ENCODE results near the gene RGS16. TPM values are rescaled to one million over a fixed set of nuclear protein-coding genes. Genes with fewer than 3 reads are reported as not detected.

The RGS16 gene
- total and polyA plus RNA-seq, 7 experiments from 2014 or later, result 0.10 to 17.5 (median 0.54) TPM

- ChIA-PET CTCF (interaction anchor here (1.5 kb wide), 1 partner anchor 161 kb away, joined by 4 read pairs; no protein-coding TSS in a partner anchor), POLR2A (interaction anchor here (0.7 kb wide), 1 partner anchor 32 kb away, joined by 3 read pairs; the partner anchor contains the start of gene RNASEL)
- no peak for ATAC-seq
- Mint-ChIP-seq H3K27me3 (peaks cover 0 to 44% (median 0%) of the 10 kb centered on the region in 5 donors), H3K9me3 (peaks cover 0 to 14% (median 9%) of the 10 kb centered on the region in 11 donors), H3K27ac (peak overlapping the region in 1 of 9 donors; percentile 53), H3K4me1 (peaks cover 20 to 77% (median 28%) of the 10 kb centered on the region in 7 donors), H3K4me3 (no peak overlapping the region), H3K36me3 (peaks cover 0 to 16% (median 6%) of the 10 kb centered on the region in 5 donors)
- no peak for DNase-seq
- Histone ChIP-seq H3K4me3 (ENCODE audit: low read length) (no peak overlapping the region), H3K36me3 (ENCODE audit: control insufficient read depth in 2 of 3, insufficient read depth in 3 of 3, low read length in 3 of 3) (no peaks in the 10 kb centered on the region), H3K4me1 (ENCODE audit: control insufficient read depth in 2 of 2, insufficient read depth in 2 of 2, low read length in 2 of 2) (peaks cover 13 to 33% of the 10 kb centered on the region in 2 donors), H3K27me3 (ENCODE audit: control insufficient read depth in 2 of 2, insufficient read depth in 2 of 2, low read length in 2 of 2) (no peaks in the 10 kb centered on the region), H3K27ac (ENCODE audit: low read depth, low read length) (no peak overlapping the region), H3K9me3 (ENCODE audit: control insufficient read depth in 2 of 3, low read length in 3 of 3) (no peaks in the 10 kb centered on the region)
- intact Hi-C loops (cut with micrococcal nuclease), result no loop called here
Observed at GRCh38 chr1:182620924-182621585, 16.9 kb upstream of the RGS16 start.

- Histone ChIP-seq H3K36me3 (ENCODE audit: control insufficient read depth in 2 of 3, insufficient read depth in 3 of 3, low read length in 3 of 3) (no peaks in the 10 kb centered on the region), H3K27ac (ENCODE audit: low read depth, low read length) (no peak overlapping the region), H3K4me1 (ENCODE audit: control insufficient read depth in 2 of 2, insufficient read depth in 2 of 2, low read length in 2 of 2) (peaks cover 15 to 32% of the 10 kb centered on the region in 2 donors), H3K4me3 (ENCODE audit: low read length) (no peak overlapping the region), H3K9me3 (ENCODE audit: control insufficient read depth in 2 of 3, low read length in 3 of 3) (no peaks in the 10 kb centered on the region), H3K27me3 (ENCODE audit: control insufficient read depth in 2 of 2, insufficient read depth in 2 of 2, low read length in 2 of 2) (no peaks in the 10 kb centered on the region)
- Mint-ChIP-seq H3K27ac (peak overlapping the region in 2 of 9 donors; percentile 15 to 95), H3K36me3 (peaks cover 0 to 16% (median 6%) of the 10 kb centered on the region in 5 donors), H3K4me1 (peaks cover 28 to 67% (median 32%) of the 10 kb centered on the region in 7 donors), H3K4me3 (peak overlapping the region in 1 of 10 donors; percentile 13), H3K9me3 (peaks cover 0 to 14% (median 9%) of the 10 kb centered on the region in 11 donors), H3K27me3 (peaks cover 0 to 56% (median 13%) of the 10 kb centered on the region in 5 donors)
- DNase-seq (no peak), ATAC-seq (no peak)
- intact Hi-C loops (cut with micrococcal nuclease), result loop anchor here (1.0 to 5.0 kb wide), 7 partner anchors 8 to 1221 kb away; partner anchors contain the start of genes ARPC5 (in 1 of the 2) and SMG7 (in 1 of the 2)
- CTCF ChIA-PET, result interaction anchor here (0.6 kb wide), 1 partner anchor 32 kb away, joined by 6 read pairs; no protein-coding TSS in a partner anchor
- POLR2A ChIA-PET, result interaction anchor here (2.8 kb wide), 1 partner anchor 9 kb away, joined by 9 read pairs; no protein-coding TSS in a partner anchor
Observed at GRCh38 chr1:182617734-182618351, 13.7 kb upstream of the RGS16 start.

- Histone ChIP-seq H3K27me3 (ENCODE audit: control insufficient read depth in 2 of 2, insufficient read depth in 2 of 2, low read length in 2 of 2) (no peaks in the 10 kb centered on the region), H3K36me3 (ENCODE audit: control insufficient read depth in 2 of 3, insufficient read depth in 3 of 3, low read length in 3 of 3) (no peaks in the 10 kb centered on the region), H3K27ac (ENCODE audit: low read depth, low read length) (no peak overlapping the region), H3K4me3 (ENCODE audit: low read length) (no peak overlapping the region), H3K9me3 (ENCODE audit: control insufficient read depth in 2 of 3, low read length in 3 of 3) (no peaks in the 10 kb centered on the region), H3K4me1 (ENCODE audit: control insufficient read depth in 2 of 2, insufficient read depth in 2 of 2, low read length in 2 of 2) (peaks cover 15 to 32% of the 10 kb centered on the region in 2 donors)
- intact Hi-C loops (cut with micrococcal nuclease), result loop anchor here (1.0 to 5.0 kb wide), 7 partner anchors 9 to 1220 kb away; partner anchors contain the start of genes ARPC5 (in 1 of the 2) and SMG7 (in 1 of the 2)
- DNase-seq (no peak), ATAC-seq (no peak)
- H3K27me3 Mint-ChIP-seq, result peaks cover 0 to 64% (median 21%) of the 10 kb centered on the region in 5 donors
- peak overlapping the region in 8 of 10 donors; percentile 25 to 87 (median 60) for H3K4me3 Mint-ChIP-seq
- peaks cover 0 to 14% (median 6%) of the 10 kb centered on the region in 5 donors for H3K36me3 Mint-ChIP-seq
- POLR2A ChIA-PET, result interaction anchor here (1.8 to 3.3 kb wide), 4 partner anchors 9 to 171 kb away, joined by 6 to 26 read pairs (median 8); partner anchors contain the start of genes RGS16 and RNASEL
- CTCF ChIA-PET, result interaction anchor here (0.6 to 4.0 kb wide), 3 partner anchors 11 to 168 kb away, joined by 3 to 25 read pairs (median 7); no protein-coding TSS in a partner anchor
- H3K27ac Mint-ChIP-seq, result peak overlapping the region in 5 of 9 donors; percentile 22 to 95 (median 80)
- peaks cover 0 to 14% (median 9%) of the 10 kb centered on the region in 11 donors for H3K9me3 Mint-ChIP-seq
- peaks cover 28 to 70% (median 32%) of the 10 kb centered on the region in 7 donors for H3K4me1 Mint-ChIP-seq
Observed at GRCh38 chr1:182617014-182617429, 12.8 kb upstream of the RGS16 start.

- ChIA-PET POLR2A (interaction anchor here (1.3 to 3.3 kb wide), 7 partner anchors 10 to 174 kb away, joined by 3 to 26 read pairs (median 6); partner anchors contain the start of genes RGS16 and RNASEL), CTCF (interaction anchor here (0.6 to 4.0 kb wide), 5 partner anchors 11 to 168 kb away, joined by 3 to 25 read pairs (median 4); no protein-coding TSS in a partner anchor)
- peak overlapping the region; percentile 74 to 95 (median 91) for H3K27ac Mint-ChIP-seq
- peaks cover 0 to 14% (median 9%) of the 10 kb centered on the region in 11 donors for H3K9me3 Mint-ChIP-seq
- ATAC-seq, result peak; percentile 94
- peaks cover 0 to 64% (median 25%) of the 10 kb centered on the region in 5 donors for H3K27me3 Mint-ChIP-seq
- Histone ChIP-seq H3K9me3 (ENCODE audit: control insufficient read depth in 2 of 3, low read length in 3 of 3) (no peaks in the 10 kb centered on the region), H3K4me3 (ENCODE audit: low read length) (peak overlapping the region; percentile 54), H3K27me3 (ENCODE audit: control insufficient read depth in 2 of 2, insufficient read depth in 2 of 2, low read length in 2 of 2) (no peaks in the 10 kb centered on the region), H3K36me3 (ENCODE audit: control insufficient read depth in 2 of 3, insufficient read depth in 3 of 3, low read length in 3 of 3) (no peaks in the 10 kb centered on the region), H3K4me1 (ENCODE audit: control insufficient read depth in 2 of 2, insufficient read depth in 2 of 2, low read length in 2 of 2) (peaks cover 15 to 32% of the 10 kb centered on the region in 2 donors), H3K27ac (ENCODE audit: low read depth, low read length) (no peak overlapping the region)
- intact Hi-C loops (cut with micrococcal nuclease), result loop anchor here (1.0 to 5.0 kb wide), 10 partner anchors 10 to 1219 kb away; partner anchors contain the start of genes RGS16 (in 2 of the 2), ARPC5 (in 1 of the 2), NPL (in 1 of the 2) and SMG7 (in 1 of the 2)
- peaks cover 0 to 11% (median 6%) of the 10 kb centered on the region in 5 donors for H3K36me3 Mint-ChIP-seq
- peaks cover 28 to 70% (median 32%) of the 10 kb centered on the region in 7 donors for H3K4me1 Mint-ChIP-seq
- peak; percentile 66 to 92 (median 90) for DNase-seq
- H3K4me3 Mint-ChIP-seq, result peak overlapping the region; percentile 74 to 87 (median 84)
Observed at GRCh38 chr1:182616130-182617013, 12.2 kb upstream of the RGS16 start.

- ATAC-seq (peak; percentile 25), DNase-seq (peak in 2 of 9 donors; percentile 50 to 62)
- Mint-ChIP-seq H3K4me3 (peak overlapping the region; percentile 74 to 87 (median 84)), H3K4me1 (peaks cover 28 to 70% (median 32%) of the 10 kb centered on the region in 7 donors), H3K27me3 (peaks cover 0 to 70% (median 30%) of the 10 kb centered on the region in 5 donors), H3K9me3 (peaks cover 1 to 6% (median 2%) of the 10 kb centered on the region in 11 donors), H3K36me3 (peaks cover 0 to 6% (median 2%) of the 10 kb centered on the region in 5 donors), H3K27ac (peak overlapping the region; percentile 74 to 95 (median 91))
- Histone ChIP-seq H3K4me1 (ENCODE audit: control insufficient read depth in 2 of 2, insufficient read depth in 2 of 2, low read length in 2 of 2) (peaks cover 15 to 32% of the 10 kb centered on the region in 2 donors), H3K4me3 (ENCODE audit: low read length) (peak overlapping the region; percentile 54), H3K27ac (ENCODE audit: low read depth, low read length) (peak overlapping the region; percentile 15), H3K36me3 (ENCODE audit: control insufficient read depth in 2 of 3, insufficient read depth in 3 of 3, low read length in 3 of 3) (no peaks in the 10 kb centered on the region), H3K9me3 (ENCODE audit: control insufficient read depth in 2 of 3, low read length in 3 of 3) (no peaks in the 10 kb centered on the region), H3K27me3 (ENCODE audit: control insufficient read depth in 2 of 2, insufficient read depth in 2 of 2, low read length in 2 of 2) (no peaks in the 10 kb centered on the region)
- POLR2A ChIA-PET, result interaction anchor here (1.3 to 3.3 kb wide), 7 partner anchors 10 to 175 kb away, joined by 3 to 26 read pairs (median 6); partner anchors contain the start of genes RGS16 and RNASEL
- intact Hi-C loops (cut with micrococcal nuclease), result loop anchor here (1.0 to 5.0 kb wide), 11 partner anchors 9 to 1218 kb away; partner anchors contain the start of genes ARPC5 (in 2 of the 2), RGS16 (in 2 of the 2), NPL (in 1 of the 2) and SMG7 (in 1 of the 2)
- CTCF ChIA-PET, result interaction anchor here (0.7 to 4.0 kb wide), 3 partner anchors 12 to 61 kb away, joined by 3 to 25 read pairs (median 4); no protein-coding TSS in a partner anchor
Observed at GRCh38 chr1:182615468-182616129, 11.4 kb upstream of the RGS16 start.

Data from naive thymus-derived CD4-positive, alpha-beta T cell (primary cell).